GM10248 (cell line): ENCODE data around the gene KCNA3.

Experiments
- CTCF ChIA-PET: fragments of 300-600 bp; sonication (Branson Sonifier 250); formaldehyde crosslinking; extraction: SDS; loops from one replicate; lab custom pipeline; 2021; ENCODE audit warnings: antibody characterized with exemption; lab: Yijun Ruan, JAX
- POLR2A ChIA-PET: fragments of 350-650 bp; sonication (Branson Sonifier 250); formaldehyde crosslinking; extraction: SDS; loops from one replicate; lab custom pipeline; 2020; ENCODE audit warnings: antibody characterized with exemption; lab: Yijun Ruan, JAX
- DNase-seq: peaks from one replicate; pipeline ENCODE4 v3.0.0; 2012; ENCODE audit errors: extremely low spot score
- CTCF ChIP-seq: IDR thresholded peaks from 2 replicates; pipeline ENCODE4 v1.5.1; 2012; ENCODE audit warnings: mild to moderate bottlenecking, low read depth; ENCODE audit errors: extremely low read depth, missing control alignments, control extremely low read depth

KCNA3 gene

GRCh38 chr1:110639724-110640386, 34.9 kb downstream of the KCNA3 start:
- ChIA-PET POLR2A (no interaction called here), CTCF (interaction anchor here (1.2 to 4.3 kb wide), 5 partner anchors 8 to 126 kb away, joined by 3 to 26 read pairs (median 5); no protein-coding TSS in a partner anchor)
- DNase-seq: no peak
- TF ChIP-seq CTCF: no peak

GRCh38 chr1:110638556-110638955, 36.2 kb downstream of the KCNA3 start:
- no peak for DNase-seq
- TF ChIP-seq CTCF: no peak
- ChIA-PET POLR2A (no interaction called here), CTCF (interaction anchor here (0.8 to 6.1 kb wide), 8 partner anchors 9 to 144 kb away, joined by 3 to 51 read pairs (median 4); no protein-coding TSS in a partner anchor)

- ChIA-PET POLR2A (no interaction called here), CTCF (interaction anchor here (0.8 to 6.1 kb wide), 8 partner anchors 10 to 144 kb away, joined by 3 to 51 read pairs (median 4); no protein-coding TSS in a partner anchor)
- DNase-seq: no peak
- TF ChIP-seq CTCF: no peak
Observed at GRCh38 chr1:110638058-110638457, 36.7 kb downstream of the KCNA3 start.

GRCh38 chr1:110637475-110637874, 37.3 kb downstream of the KCNA3 start:
- no peak for TF ChIP-seq CTCF
- CTCF ChIA-PET: interaction anchor here (1.1 to 6.1 kb wide), 9 partner anchors 11 to 146 kb away, joined by 3 to 51 read pairs (median 4); no protein-coding TSS in a partner anchor
- POLR2A ChIA-PET: no interaction called here
- no peak for DNase-seq

- ChIA-PET CTCF (interaction anchor here (1.2 to 6.1 kb wide), 8 partner anchors 10 to 147 kb away, joined by 3 to 51 read pairs (median 18); no protein-coding TSS in a partner anchor), POLR2A (no interaction called here)
- no peak for TF ChIP-seq CTCF
- DNase-seq: no peak
Observed at GRCh38 chr1:110636149-110636935, 38.4 kb downstream of the KCNA3 start.

GRCh38 chr1:110635434-110635833, 39.3 kb downstream of the KCNA3 start:
- ChIA-PET POLR2A (no interaction called here), CTCF (interaction anchor here (1.3 to 6.1 kb wide), 11 partner anchors 11 to 238 kb away, joined by 3 to 51 read pairs (median 5); no protein-coding TSS in a partner anchor)
- no peak for DNase-seq
- no peak for TF ChIP-seq CTCF
